CD4-positive, alpha-beta T cell treated with Interleukin-17A for 4 hours (primary cell): ENCODE measurements around the gene ROCK2.
A peak's percentile ranks its signal among the peaks of the same experiment; 100 is the strongest.

ENCODE experiments used
- DNase-seq: peaks from one replicate; pipeline ENCODE4 v3.0.0-alpha.2; 2020; ENCODE audit warnings: mixed read lengths

Gene ROCK2

GRCh38 chr2:11366326-11366741 lies 21.9 kb upstream of the ROCK2 start:
- DNase-seq, result no peak

- no peak for DNase-seq
Measured at GRCh38 chr2:11365096-11365879, 20.9 kb upstream of the ROCK2 start.

- DNase-seq, result no peak
Measured at GRCh38 chr2:11364565-11364887, 20.1 kb upstream of the ROCK2 start.

- no peak for DNase-seq
Measured at GRCh38 chr2:11363868-11364564, 19.6 kb upstream of the ROCK2 start.

- no peak for DNase-seq
Measured at GRCh38 chr2:11359865-11360264, 15.4 kb upstream of the ROCK2 start.

- DNase-seq, result no peak
Measured at GRCh38 chr2:11357428-11357972, 13.1 kb upstream of the ROCK2 start.

GRCh38 chr2:11356764-11357163 lies 12.3 kb upstream of the ROCK2 start:
- no peak for DNase-seq

- no peak for DNase-seq
Measured at GRCh38 chr2:11355194-11356053, 11.0 kb upstream of the ROCK2 start.

- no peak for DNase-seq
Measured at GRCh38 chr2:11354363-11355154, 10.1 kb upstream of the ROCK2 start.

GRCh38 chr2:11352781-11353537 lies 8.5 kb upstream of the ROCK2 start:
- DNase-seq, result no peak

- DNase-seq, result no peak
Measured at GRCh38 chr2:11348209-11348749, 3.8 kb upstream of the ROCK2 start.

- no peak for DNase-seq
Measured at GRCh38 chr2:11347403-11347959, 3.0 kb upstream of the ROCK2 start.

GRCh38 chr2:11346023-11346482 lies 1.6 kb upstream of the ROCK2 start:
- no peak for DNase-seq

- no peak for DNase-seq
Measured at GRCh38 chr2:11344956-11345677, 681 bp upstream of the ROCK2 start.

GRCh38 chr2:11343650-11344341 lies 640 bp downstream of the ROCK2 start:
- DNase-seq, result peak; percentile 40

- no peak for DNase-seq
Measured at GRCh38 chr2:11343368-11343649, 1.1 kb downstream of the ROCK2 start.

GRCh38 chr2:11342551-11343367 lies 1.7 kb downstream of the ROCK2 start:
- no peak for DNase-seq

GRCh38 chr2:11340717-11341116 lies 3.7 kb downstream of the ROCK2 start:
- DNase-seq, result no peak
